Natural killer cell treated with Interleukin-12 subunit alpha and Interleukin-12 subunit beta and Interleukin-15 and Interleukin-18, amount 100 ng/mL, for 72 hours (primary cell): ENCODE measurements around the gene NCMAP. TPM values are rescaled to one million over a fixed set of nuclear protein-coding genes. Genes with fewer than 3 reads are reported as not detected.
"Not testable (repeated sequence)": the region's sequence is repeated elsewhere in the genome, so short reads cannot be mapped to it uniquely, and the experiment has no call there.

Experiments
- ATAC-seq, 2 donors: fragments of 150-1000 bp; cut with Tn5 transposase in 1 of 2; sonication (Bioruptor Pico), chemical (Tn5 transposase) in 1 of 2; 2 replicates each; pipeline ENCODE4 v1.10.0; 2021
- DNase-seq: peaks from one replicate; pipeline ENCODE4 v3.0.0; 2022; ENCODE audit warnings: low spot score
- H3K27ac Mint-ChIP-seq, 2 donors: 1 replicate in 1 of 2; 2 replicates in 1 of 2; pipeline ENCODE4 v1.8.0; 2022; ENCODE audit warnings: mixed read lengths in 2 of 2, mild to moderate bottlenecking in 1 of 2, moderate library complexity in 1 of 2
- H3K27me3 Mint-ChIP-seq, 2 donors: 1 replicate in 1 of 2; 2 replicates in 1 of 2; pipeline ENCODE4 v1.8.0; 2022; ENCODE audit warnings: mixed read lengths in 2 of 2
- H3K36me3 Mint-ChIP-seq: one replicate; pipeline ENCODE4 v1.8.0; 2022; ENCODE audit warnings: mixed read lengths
- H3K4me1 Mint-ChIP-seq, 2 donors: 1 replicate in 1 of 2; 2 replicates in 1 of 2; pipeline ENCODE4 v1.8.0; 2022; ENCODE audit warnings: low read depth in 2 of 2, mixed read lengths in 2 of 2, mild to moderate bottlenecking in 1 of 2
- H3K4me3 Mint-ChIP-seq: one replicate; pipeline ENCODE4 v1.8.0; 2022; ENCODE audit warnings: mixed read lengths
- H3K9me3 Mint-ChIP-seq: 2 replicates; pipeline ENCODE4 v1.8.0; 2022; ENCODE audit warnings: mixed read lengths
- total RNA-seq, 2 donors: library from RNA; stranded (reverse); gene quantifications; one replicate each; pipeline ENCODE4 v1.2.3, GENCODE V29; 2022

NCMAP gene
- total RNA-seq, 2 donors from 2014 or later = not detected

DNA sequence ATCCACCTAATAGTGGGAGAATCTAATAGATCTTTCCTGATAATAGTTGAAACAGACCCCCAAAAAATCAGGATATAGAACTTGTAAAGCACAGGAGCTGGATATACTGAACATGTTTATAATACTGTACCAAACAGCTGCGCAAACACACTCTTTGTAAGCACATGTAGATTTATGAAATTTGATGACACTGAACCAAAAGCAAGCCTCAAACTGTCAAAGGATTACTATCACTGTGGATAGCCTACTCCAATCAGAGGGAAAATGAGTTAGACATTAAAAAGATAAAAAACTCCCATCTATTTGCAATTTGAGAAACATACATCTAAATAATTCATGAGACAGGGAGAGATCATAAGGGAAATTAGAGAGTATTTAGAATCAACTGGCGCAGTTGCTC is 27.1 kb upstream of the NCMAP start:
- DNase-seq (no peak), ATAC-seq (no peak)
- Mint-ChIP-seq H3K27ac (no peak overlapping the region), H3K27me3 (peaks cover 12 to 19% of the 10 kb centered on the region in 2 donors), H3K36me3 (no peaks in the 10 kb centered on the region), H3K4me3 (no peak overlapping the region), H3K9me3 (no peaks in the 10 kb centered on the region), H3K4me1 (peaks cover 0 to under 1% of the 10 kb centered on the region in 2 donors)

DNA sequence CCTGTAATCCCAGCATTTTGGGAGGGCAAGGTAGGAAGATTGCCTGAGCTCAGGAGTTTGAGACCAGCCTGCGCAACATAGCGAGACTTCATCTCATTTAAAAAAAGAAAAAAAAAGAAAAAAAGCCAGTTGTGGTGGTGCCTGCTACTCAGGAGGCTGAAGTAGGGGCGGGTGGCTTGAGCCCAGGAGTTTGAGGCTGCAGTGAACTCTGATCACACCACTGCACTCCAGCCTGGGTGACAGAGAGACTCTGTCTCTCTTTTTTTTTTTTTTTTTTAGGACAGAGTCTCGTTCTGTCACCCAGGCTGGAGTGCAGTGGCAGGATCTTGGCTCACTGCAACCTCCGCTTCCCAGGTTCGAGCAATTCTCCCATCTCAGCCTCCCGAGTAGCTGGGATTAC is 26.6 kb upstream of the NCMAP start:
- not testable (repeated sequence) for H3K27ac Mint-ChIP-seq, H3K4me1 Mint-ChIP-seq, H3K36me3 Mint-ChIP-seq

DNA sequence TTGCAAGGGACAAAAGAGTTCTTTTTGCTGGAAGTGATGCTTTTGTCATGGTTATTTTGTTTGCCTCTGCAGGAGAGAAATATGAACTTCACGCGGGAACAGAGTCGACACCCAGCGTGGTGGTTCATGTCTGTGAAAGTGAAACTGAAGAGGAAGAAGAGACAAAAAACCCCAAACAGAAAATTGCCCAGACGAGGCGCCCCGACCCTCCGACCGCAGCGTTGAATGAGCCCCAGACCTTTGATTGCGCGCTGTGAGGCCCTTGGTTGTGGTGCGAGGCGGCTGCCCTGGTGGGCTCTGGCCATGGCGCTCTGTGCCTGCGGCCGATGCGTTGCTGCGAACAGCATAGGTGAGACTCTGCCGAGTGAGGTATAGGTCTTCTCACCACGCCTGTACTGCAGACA is 20.9 kb upstream of the NCMAP start:
- H3K9me3 Mint-ChIP-seq = no peaks in the 10 kb centered on the region
- DNase-seq (peak; percentile 81), ATAC-seq (peak; percentile 85 to 89)
- H3K27ac Mint-ChIP-seq = peak overlapping the region; percentile 68 to 82
- peak overlapping the region; percentile 86 for H3K4me3 Mint-ChIP-seq
- no peaks in the 10 kb centered on the region for H3K36me3 Mint-ChIP-seq
- H3K4me1 Mint-ChIP-seq = peaks cover 20 to 31% of the 10 kb centered on the region in 2 donors
- H3K27me3 Mint-ChIP-seq = peaks cover 0 to 3% of the 10 kb centered on the region in 2 donors

More for the DNA sequence above, 26.6 kb upstream of the NCMAP start:
- DNase-seq, H3K4me3 Mint-ChIP-seq, H3K9me3 Mint-ChIP-seq, ATAC-seq: not testable (repeated sequence)
- H3K27me3 Mint-ChIP-seq = peaks cover 12 to 19% of the 10 kb centered on the region in 2 donors

DNA sequence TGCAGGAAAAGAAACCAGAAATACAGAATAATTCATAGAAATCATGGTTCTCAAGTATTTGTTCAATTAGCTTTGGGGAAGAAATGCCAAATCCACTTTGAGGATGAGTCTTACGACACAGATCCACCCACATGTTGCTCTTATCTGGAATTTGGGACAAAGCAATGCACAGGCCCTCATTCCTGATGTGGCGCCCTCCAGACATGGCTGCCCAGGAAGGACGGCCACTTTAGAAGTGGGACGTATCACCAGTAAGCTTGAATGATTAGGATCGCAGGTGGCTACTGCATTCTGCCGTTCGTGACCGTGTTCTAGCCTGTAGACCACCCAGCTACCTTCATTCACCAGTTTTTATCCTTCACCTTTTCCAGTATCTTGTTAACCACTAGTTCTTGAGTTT is 20.1 kb upstream of the NCMAP start:
- peaks cover 0 to 4% of the 10 kb centered on the region in 2 donors for H3K27me3 Mint-ChIP-seq
- DNase-seq (no peak), ATAC-seq (no peak)
- peak overlapping the region; percentile 86 for H3K4me3 Mint-ChIP-seq
- peaks cover 20 to 39% of the 10 kb centered on the region in 2 donors for H3K4me1 Mint-ChIP-seq
- H3K9me3 Mint-ChIP-seq = no peaks in the 10 kb centered on the region
- H3K27ac Mint-ChIP-seq = peak overlapping the region; percentile 83 to 92
- H3K36me3 Mint-ChIP-seq = no peaks in the 10 kb centered on the region

DNA sequence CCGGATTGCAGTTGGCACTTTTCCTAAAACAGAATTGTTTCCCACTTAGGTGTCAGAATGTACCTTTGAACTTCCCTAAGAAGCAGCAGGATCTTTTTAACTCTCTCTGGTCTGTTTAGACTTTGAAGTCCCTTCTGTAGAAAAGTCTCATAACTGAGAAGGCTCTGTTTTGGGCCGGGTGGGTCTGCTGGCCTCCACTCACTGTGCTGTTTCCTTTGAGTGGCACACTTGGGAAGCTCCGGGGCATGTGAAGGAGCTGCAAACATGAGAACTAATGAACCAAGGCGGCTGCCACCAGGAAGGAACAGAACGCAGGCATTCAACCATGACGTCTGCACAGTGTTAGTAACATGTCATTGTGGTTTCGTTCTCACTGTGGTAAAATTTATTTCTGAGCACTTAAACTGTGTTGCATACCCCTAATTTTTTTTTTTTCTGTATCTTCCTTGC is 19.5 kb upstream of the NCMAP start:
- H3K36me3 Mint-ChIP-seq = no peaks in the 10 kb centered on the region
- H3K9me3 Mint-ChIP-seq = no peaks in the 10 kb centered on the region
- DNase-seq = peak; percentile 64

DNA sequence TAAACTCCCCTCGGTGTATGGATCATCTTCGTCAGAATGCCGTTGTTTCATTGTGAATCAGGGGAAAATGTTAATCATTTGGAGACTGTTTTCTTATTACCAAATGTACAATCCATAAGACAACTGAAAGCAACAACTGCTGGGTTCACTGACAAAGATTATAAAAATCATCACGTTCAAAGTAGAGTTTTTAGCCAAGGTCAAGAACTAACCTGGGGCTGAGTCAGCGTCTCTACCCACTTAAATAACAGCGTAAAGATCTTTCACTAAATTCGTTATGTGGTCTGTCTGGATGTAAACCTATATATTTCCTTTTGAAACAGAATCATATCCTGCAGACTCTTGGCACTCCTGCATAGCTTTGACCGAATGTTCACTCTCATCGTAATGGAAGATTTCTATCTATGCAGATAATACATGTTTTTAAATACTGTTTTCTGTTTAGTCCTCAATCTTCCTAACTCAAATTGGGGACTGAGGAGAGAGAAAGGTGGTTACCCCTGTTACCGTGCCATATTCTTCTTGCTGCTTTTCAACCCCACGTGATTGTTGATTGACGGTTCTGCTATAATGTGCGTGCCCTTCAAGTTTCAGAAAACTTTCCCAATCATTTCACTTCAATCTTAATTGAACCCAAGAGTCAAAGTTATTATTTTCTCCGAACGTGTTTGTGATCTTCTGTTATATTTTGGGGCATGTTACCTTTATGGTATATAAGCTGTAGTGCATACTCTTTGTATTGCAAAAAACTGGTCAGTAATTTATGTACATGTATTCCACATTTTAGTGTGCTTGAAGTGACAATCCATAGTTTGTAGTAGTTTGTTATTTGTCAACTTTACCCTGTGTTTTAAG is 15.6 kb upstream of the NCMAP start:
- ATAC-seq (peak in 1 of 2 donors; percentile 60), DNase-seq (no peak)
- no peaks in the 10 kb centered on the region for H3K36me3 Mint-ChIP-seq
- H3K9me3 Mint-ChIP-seq = no peaks in the 10 kb centered on the region
- peaks cover 6 to 8% of the 10 kb centered on the region in 2 donors for H3K27me3 Mint-ChIP-seq
- H3K4me3 Mint-ChIP-seq = peak overlapping the region; percentile 53
- H3K27ac Mint-ChIP-seq = peak overlapping the region; percentile 30 to 34
- H3K4me1 Mint-ChIP-seq = peaks cover 13 to 38% of the 10 kb centered on the region in 2 donors

More for the DNA sequence above, 19.5 kb upstream of the NCMAP start:
- H3K4me3 Mint-ChIP-seq = peak overlapping the region; percentile 86
- peaks cover 20 to 41% of the 10 kb centered on the region in 2 donors for H3K4me1 Mint-ChIP-seq
- ATAC-seq = peak; percentile 74 to 82
- H3K27me3 Mint-ChIP-seq = peaks cover 0 to 4% of the 10 kb centered on the region in 2 donors
- peak overlapping the region; percentile 83 to 92 for H3K27ac Mint-ChIP-seq

DNA sequence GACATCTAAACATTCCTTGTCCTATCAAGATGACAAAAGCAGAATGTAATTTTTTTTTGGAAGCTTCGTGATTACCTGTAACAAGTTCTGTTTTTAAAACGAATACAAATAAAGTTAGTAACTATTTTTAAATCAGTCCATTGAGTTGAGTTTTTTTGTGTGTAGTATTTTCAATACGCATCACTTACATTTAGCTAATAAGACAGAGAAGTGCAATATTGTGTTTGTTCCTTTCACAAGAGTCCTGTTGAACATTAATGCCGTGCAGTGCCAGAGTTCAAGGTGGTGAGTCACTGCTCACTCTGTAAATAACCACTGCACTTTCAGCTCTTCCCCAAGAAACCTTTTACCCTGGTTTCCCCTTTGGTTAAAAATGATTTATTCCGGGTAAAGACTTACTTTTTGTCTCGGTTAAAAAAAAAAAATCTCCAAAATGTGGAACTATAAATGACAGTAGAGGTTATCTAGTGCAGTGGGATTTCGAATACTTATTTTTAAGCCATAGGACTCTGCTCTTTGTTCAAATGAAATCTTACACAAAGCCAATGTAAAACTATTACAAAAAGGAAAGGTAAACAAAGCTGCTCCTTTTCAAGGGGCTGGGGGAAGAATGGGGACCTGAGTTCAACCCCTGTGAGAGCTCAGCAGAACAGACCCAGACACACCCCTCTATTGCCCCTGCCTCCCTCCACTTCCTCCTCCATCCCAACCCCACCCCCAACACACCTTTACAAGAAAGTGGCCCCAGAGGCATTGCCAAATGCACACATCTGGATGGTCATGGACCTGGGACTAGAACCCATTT is 14.8 kb upstream of the NCMAP start:
- Mint-ChIP-seq H3K27me3 (peaks cover 6 to 9% of the 10 kb centered on the region in 2 donors), H3K36me3 (no peaks in the 10 kb centered on the region), H3K4me1 (peaks cover 9 to 29% of the 10 kb centered on the region in 2 donors), H3K4me3 (peak overlapping the region; percentile 53), H3K9me3 (no peaks in the 10 kb centered on the region), H3K27ac (peak overlapping the region; percentile 30 to 34)
- peak in 1 of 2 donors; percentile 18 for ATAC-seq
- no peak for DNase-seq

DNA sequence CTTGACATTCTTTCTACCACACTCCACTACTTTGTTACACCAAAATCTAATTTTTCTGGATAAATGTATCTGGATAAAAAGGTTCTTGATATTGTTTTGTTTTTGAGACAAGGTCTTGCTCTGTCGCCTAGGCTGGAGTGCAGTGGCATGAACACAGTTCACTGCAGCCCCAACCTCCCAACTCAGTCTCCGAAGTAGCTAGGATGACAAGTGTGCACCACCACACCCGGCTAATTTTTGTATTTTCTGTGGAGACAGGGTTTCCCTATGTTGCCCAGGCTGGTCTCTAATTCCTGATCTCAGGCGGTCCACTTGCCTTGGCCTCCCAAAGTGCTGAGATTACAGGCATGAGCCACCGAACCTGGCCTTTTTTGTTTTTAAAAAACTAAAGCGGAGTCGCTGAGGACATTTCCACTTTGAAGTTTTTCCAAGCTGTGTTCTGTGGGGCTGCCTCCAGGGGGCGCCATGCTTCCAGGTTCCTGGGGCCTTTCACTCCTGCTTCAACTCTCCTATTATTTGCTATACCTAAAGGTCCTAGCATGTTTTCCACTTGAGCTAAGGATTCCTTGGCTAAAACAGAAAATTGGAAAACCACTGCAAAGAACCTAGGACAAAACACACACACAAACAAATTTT is 14.1 kb upstream of the NCMAP start:
- Mint-ChIP-seq H3K4me1 (peaks cover 1 to 22% of the 10 kb centered on the region in 2 donors), H3K27me3 (peaks cover 6 to 9% of the 10 kb centered on the region in 2 donors), H3K36me3 (no peaks in the 10 kb centered on the region), H3K4me3 (no peak overlapping the region), H3K9me3 (no peaks in the 10 kb centered on the region), H3K27ac (no peak overlapping the region)
- DNase-seq = no peak
- ATAC-seq = no peak

DNA sequence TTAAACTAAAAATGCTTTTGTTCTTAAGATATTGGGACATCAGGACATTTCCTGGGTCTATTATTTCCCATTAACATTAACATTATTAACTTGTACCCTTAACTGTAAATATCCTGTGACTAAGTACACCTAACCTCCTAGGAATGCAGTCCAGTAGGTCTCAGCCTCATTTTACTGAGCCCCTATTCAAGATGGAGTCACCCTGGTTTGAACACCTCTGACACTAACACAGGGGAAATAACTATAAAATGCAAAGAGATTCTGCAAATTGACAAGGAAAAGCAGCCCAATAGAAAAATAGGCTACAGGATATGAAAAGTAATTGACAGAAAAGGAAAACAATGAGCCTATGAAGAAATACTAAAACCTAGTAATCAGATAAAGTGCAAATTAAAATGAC is 11.6 kb upstream of the NCMAP start:
- Mint-ChIP-seq H3K36me3 (no peaks in the 10 kb centered on the region), H3K27ac (no peak overlapping the region), H3K9me3 (no peaks in the 10 kb centered on the region), H3K4me1 (peaks cover 0 to 19% of the 10 kb centered on the region in 2 donors), H3K27me3 (peaks cover 15 to 23% of the 10 kb centered on the region in 2 donors), H3K4me3 (no peak overlapping the region)
- ATAC-seq = no peak
- no peak for DNase-seq

DNA sequence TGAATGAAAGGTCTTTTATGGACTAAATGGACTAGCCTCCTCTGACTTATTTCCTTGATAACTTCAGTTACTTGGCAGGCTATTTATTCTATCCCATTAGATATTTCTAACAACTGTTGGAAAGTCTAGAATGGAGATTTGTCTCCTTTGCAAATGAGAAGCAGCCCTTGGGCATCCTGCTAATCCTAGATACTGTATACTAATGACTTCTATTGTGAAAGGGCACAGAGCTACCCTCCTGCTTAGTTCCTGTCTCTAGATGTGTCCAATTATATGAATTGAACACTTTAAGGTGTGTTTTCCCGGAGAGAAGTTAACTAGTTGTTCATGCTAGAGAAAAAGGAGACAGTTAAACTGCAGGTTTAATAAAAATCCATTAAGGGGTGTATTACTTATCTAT is 10.2 kb upstream of the NCMAP start:
- Mint-ChIP-seq H3K27me3 (peaks cover 15 to 26% of the 10 kb centered on the region in 2 donors), H3K27ac (no peak overlapping the region), H3K4me1 (peaks cover 0 to 11% of the 10 kb centered on the region in 2 donors), H3K9me3 (no peaks in the 10 kb centered on the region), H3K36me3 (no peaks in the 10 kb centered on the region), H3K4me3 (no peak overlapping the region)
- no peak for ATAC-seq
- no peak for DNase-seq

DNA sequence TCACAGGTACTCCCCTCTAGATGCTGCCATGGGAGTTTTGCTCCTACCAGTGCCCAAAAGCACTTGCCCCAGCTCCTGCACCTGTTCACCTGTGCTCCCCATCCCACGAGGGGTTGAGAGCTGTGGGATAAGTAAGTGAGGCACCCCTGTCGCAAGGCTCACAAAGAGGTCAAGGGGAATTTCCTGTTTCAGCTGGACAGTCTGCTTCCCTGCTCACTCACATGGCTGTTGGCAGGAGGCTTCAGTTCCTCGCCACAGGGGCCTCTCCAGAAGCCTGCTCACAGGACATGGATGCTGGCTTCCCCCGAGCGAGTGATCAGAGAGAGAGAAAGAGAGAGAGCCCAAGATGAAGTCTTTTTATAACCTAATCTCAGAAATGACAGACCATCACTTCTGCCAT is 8.7 kb upstream of the NCMAP start:
- Mint-ChIP-seq H3K9me3 (no peaks in the 10 kb centered on the region), H3K4me1 (peaks cover 0 to 7% of the 10 kb centered on the region in 2 donors), H3K4me3 (no peak overlapping the region), H3K27ac (no peak overlapping the region), H3K27me3 (peaks cover 23 to 28% of the 10 kb centered on the region in 2 donors), H3K36me3 (no peaks in the 10 kb centered on the region)
- ATAC-seq (no peak), DNase-seq (no peak)

DNA sequence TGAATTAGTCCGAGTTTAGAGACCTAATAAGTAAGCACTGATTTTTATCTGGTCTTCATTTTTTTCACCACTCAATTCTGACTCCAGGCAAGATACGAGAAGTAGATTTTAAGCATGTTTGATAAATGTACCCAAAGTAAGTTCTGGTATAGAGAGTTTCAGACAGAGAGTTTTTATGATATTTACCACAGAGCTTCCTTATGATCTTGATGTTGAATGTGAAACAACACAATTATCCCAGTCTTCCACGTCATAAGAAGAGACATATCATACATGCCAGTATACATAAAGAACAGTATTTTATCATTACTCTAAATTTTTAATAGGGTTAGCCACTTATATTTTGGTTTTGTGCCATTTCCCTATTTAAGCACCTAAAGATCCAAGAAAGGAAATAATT is 7.8 kb upstream of the NCMAP start:
- H3K27me3 Mint-ChIP-seq = peaks cover 23 to 28% of the 10 kb centered on the region in 2 donors
- no peak overlapping the region for H3K27ac Mint-ChIP-seq
- H3K36me3 Mint-ChIP-seq = no peaks in the 10 kb centered on the region
- no peak for ATAC-seq
- DNase-seq = no peak
- no peaks in the 10 kb centered on the region for H3K9me3 Mint-ChIP-seq
- peaks cover 0 to 7% of the 10 kb centered on the region in 2 donors for H3K4me1 Mint-ChIP-seq
- no peak overlapping the region for H3K4me3 Mint-ChIP-seq

DNA sequence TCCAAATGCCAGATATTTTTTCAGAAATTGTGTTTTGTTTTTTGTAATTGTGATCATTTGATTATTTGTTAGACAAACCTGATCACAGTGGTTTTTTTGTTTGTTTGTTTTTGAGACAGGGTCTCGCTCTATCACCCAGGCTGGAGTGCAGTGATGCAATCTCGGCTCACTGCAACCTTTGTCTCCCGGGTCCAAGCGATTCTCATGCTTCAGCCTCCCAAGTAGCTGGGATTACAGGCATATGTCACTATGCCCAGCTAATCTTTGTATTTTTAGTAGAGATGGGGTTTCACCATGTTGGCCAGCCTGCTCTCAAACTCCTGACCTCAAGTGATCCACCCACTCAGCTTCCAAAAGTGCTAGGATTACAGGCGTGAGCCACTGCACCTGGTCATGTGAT is 6.7 kb upstream of the NCMAP start:
- not testable (repeated sequence) for H3K4me3 Mint-ChIP-seq, ATAC-seq, DNase-seq, H3K4me1 Mint-ChIP-seq, H3K9me3 Mint-ChIP-seq, H3K27ac Mint-ChIP-seq, H3K36me3 Mint-ChIP-seq
- H3K27me3 Mint-ChIP-seq = peaks cover 29 to 35% of the 10 kb centered on the region in 2 donors
